ENCODE results near the gene PDCD10. TPM values are rescaled to one million over a fixed set of nuclear protein-coding genes. Genes with fewer than 3 reads are reported as not detected.
A peak's percentile ranks its signal among the peaks of the same experiment; 100 is the strongest.

The PDCD10 gene
- 48.0 TPM for total RNA-seq (ENCODE audit: unreplicated experiment)
- long read RNA-seq, transcript PDCD10-218 (8 exons, 1,276 nt), result minor isoform, 8 of 19 reads
- long read RNA-seq, transcript PDCD10-208 (9 exons, 1,360 nt), result major isoform, 9 of 19 reads
- long read RNA-seq, partial matches to known transcripts, result 0 of 19 reads
- long read RNA-seq, other reads (novel, unspliced or antisense), result 1 of 19 reads

DNA sequence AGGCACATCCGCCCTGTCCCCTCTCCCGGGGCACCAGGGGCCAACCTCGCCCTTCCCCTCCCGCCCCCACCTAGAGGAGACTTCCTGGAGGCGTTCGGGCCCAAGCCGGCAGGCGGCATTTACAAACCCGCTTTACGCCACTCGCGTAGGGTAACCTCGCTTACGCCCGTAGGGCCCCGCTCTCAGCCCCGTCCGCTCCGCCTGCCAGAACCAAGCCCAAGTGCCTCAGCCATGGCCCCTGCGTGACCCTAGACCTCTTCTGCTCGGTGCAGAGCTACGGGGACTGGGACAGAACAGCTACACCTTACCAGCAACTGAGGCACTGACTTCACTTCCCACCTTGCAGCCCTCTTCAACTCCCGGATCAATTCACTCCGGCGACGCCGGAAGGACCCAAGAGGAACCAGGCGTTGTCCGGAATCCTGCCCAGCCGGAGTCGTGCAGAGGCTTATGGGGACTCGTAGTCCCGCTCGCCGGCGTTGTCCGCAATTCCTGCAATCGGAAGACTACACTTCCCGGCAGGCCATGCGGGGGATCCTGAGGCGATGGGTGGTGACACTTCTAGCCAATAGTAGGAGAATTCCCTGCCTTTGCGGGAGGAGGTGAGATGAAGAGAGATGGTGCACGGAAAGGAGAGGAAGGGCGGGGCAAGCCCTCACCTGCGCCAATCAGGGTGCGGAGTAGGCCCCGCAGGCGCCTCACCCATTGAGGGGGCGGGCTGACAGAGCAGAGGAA is at the start of gene PDCD10:
TSS of gene PDCD10 (minus strand) at position 395 of the 735 bp plus-strand sequence. CDS start 14,735 bp downstream, outside the sequence.
- H3K4me1 Mint-ChIP-seq (ENCODE audit: low read depth, unreplicated experiment), result peaks cover 18% of the 10 kb centered on the region
- TF ChIP-seq, protein P1, sequence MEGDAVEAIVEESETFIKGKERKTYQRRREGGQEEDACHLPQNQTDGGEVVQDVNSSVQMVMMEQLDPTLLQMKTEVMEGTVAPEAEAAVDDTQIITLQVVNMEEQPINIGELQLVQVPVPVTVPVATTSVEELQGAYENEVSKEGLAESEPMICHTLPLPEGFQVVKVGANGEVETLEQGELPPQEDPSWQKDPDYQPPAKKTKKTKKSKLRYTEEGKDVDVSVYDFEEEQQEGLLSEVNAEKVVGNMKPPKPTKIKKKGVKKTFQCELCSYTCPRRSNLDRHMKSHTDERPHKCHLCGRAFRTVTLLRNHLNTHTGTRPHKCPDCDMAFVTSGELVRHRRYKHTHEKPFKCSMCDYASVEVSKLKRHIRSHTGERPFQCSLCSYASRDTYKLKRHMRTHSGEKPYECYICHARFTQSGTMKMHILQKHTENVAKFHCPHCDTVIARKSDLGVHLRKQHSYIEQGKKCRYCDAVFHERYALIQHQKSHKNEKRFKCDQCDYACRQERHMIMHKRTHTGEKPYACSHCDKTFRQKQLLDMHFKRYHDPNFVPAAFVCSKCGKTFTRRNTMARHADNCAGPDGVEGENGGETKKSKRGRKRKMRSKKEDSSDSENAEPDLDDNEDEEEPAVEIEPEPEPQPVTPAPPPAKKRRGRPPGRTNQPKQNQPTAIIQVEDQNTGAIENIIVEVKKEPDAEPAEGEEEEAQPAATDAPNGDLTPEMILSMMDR (IDR thresholded peaks at IDR 0.05; ENCODE audit: partially characterized antibody, unreplicated experiment), result no peak
- no peaks in the 10 kb centered on the region for H3K27me3 Mint-ChIP-seq (ENCODE audit: unreplicated experiment)
- H3K27ac Mint-ChIP-seq (ENCODE audit: unreplicated experiment), result no peak within 1 kb of the TSS
- peaks cover 2% of the 10 kb centered on the region for H3K9me3 Mint-ChIP-seq (ENCODE audit: unreplicated experiment)
- H3K4me3 Mint-ChIP-seq (ENCODE audit: unreplicated experiment), result no peak within 1 kb of the TSS
- H3K36me3 Mint-ChIP-seq (ENCODE audit: unreplicated experiment), result no peaks in the 10 kb centered on the region
- DNase-seq, result peak; percentile 96

DNA sequence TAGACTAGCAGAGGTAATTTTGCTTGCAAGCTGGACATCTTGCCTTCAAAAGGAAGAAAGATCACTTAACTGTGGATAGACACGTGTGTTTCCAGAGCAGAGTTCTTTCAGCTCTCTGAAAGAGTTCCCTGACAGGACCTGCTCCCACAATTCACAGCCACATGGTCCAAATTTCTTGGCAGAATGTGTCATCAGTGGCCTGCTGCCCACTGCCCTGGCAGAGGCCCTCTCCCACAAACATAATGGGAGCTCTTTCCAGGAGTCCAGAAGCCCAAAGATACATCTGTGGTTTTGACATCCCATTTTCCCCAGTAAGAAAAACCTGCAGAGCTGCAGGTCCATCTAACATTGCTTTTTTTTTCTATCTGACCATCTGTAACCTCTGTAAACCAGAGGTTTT is 49.1 kb upstream of the PDCD10 start:
- H3K36me3 Mint-ChIP-seq (ENCODE audit: unreplicated experiment), result no peaks in the 10 kb centered on the region
- no peak overlapping the region for H3K4me3 Mint-ChIP-seq (ENCODE audit: unreplicated experiment)
- no peak for DNase-seq
- peaks cover 4% of the 10 kb centered on the region for H3K27me3 Mint-ChIP-seq (ENCODE audit: unreplicated experiment)
- no peaks in the 10 kb centered on the region for H3K9me3 Mint-ChIP-seq (ENCODE audit: unreplicated experiment)
- TF ChIP-seq, protein P1 (IDR thresholded peaks at IDR 0.05; ENCODE audit: partially characterized antibody, unreplicated experiment), result no peak
- no peaks in the 10 kb centered on the region for H3K4me1 Mint-ChIP-seq (ENCODE audit: low read depth, unreplicated experiment)
- H3K27ac Mint-ChIP-seq (ENCODE audit: unreplicated experiment), result no peak overlapping the region

DNA sequence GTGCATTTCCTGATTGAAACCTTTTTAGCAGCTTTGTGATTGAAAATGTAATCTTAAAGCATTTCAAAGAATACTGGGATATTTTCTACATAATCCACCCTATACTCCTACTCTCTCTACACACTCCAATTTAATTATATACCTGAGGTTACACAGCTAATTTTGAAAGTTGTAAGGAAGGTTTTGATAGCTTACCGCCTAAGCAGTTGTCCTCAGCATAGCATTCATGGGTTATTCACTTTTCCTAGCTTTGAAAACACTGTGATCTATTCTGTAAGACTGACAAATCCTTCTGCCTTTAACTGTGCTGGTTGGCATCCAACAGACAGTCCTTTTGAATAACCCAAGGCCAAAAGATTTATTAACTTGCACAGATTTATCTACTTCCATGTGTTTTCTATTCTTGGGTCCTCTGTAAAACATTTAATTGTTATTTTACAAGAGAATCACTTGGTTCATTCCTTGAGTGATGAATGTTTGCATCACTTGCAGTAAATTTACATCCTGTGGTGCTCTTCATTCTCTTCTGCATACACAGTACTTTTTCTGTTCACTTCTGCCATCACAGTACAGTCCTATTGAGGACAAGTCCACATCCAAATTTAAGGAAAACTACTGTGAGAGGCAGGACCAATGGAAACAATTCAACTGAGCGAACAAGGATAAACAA is 45.7 kb upstream of the PDCD10 start:
- Mint-ChIP-seq H3K9me3 (ENCODE audit: unreplicated experiment) (no peaks in the 10 kb centered on the region), H3K27me3 (ENCODE audit: unreplicated experiment) (peaks cover 4% of the 10 kb centered on the region), H3K36me3 (ENCODE audit: unreplicated experiment) (peaks cover 3% of the 10 kb centered on the region), H3K4me1 (ENCODE audit: low read depth, unreplicated experiment) (no peaks in the 10 kb centered on the region), H3K4me3 (ENCODE audit: unreplicated experiment) (no peak overlapping the region), H3K27ac (ENCODE audit: unreplicated experiment) (no peak overlapping the region)
- DNase-seq, result no peak
- TF ChIP-seq, protein P1 (IDR thresholded peaks at IDR 0.05; ENCODE audit: partially characterized antibody, unreplicated experiment), result no peak

DNA sequence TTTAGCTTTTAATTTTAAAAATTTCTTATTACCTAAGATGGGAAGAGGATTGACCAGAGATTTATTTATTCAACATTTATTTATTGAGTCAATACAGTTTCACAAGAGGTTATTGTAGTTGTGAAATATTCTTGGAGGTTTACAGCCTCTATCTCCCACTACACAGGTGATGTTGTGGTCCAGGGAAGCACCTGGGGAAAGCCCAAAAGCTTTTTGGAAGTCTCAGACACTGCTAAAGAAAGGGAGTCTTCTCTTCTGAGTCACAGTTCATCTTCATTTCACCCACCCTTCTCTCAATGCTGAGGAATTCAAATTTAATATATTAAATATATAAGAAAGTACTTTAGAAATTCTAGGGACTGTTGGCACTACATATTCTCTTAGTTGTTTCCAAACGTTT is 42.7 kb upstream of the PDCD10 start:
- Mint-ChIP-seq H3K4me3 (ENCODE audit: unreplicated experiment) (no peak overlapping the region), H3K36me3 (ENCODE audit: unreplicated experiment) (peaks cover 3% of the 10 kb centered on the region), H3K9me3 (ENCODE audit: unreplicated experiment) (no peaks in the 10 kb centered on the region), H3K4me1 (ENCODE audit: low read depth, unreplicated experiment) (no peaks in the 10 kb centered on the region), H3K27ac (ENCODE audit: unreplicated experiment) (no peak overlapping the region), H3K27me3 (ENCODE audit: unreplicated experiment) (no peaks in the 10 kb centered on the region)
- TF ChIP-seq, protein P1 (IDR thresholded peaks at IDR 0.05; ENCODE audit: partially characterized antibody, unreplicated experiment), result no peak
- DNase-seq, result no peak

Measured in glutamatergic neuron (in vitro differentiated cells).